ENCODE data around the gene CARD18. TPM values are rescaled to one million over a fixed set of nuclear protein-coding genes. Genes with fewer than 3 reads are reported as not detected.

Gene CARD18
- total and polyA plus RNA-seq, 8 donors: not detected

- intact Hi-C loops (cut with DNase I): no loop called here
- ATAC-seq: no peak
- Histone ChIP-seq H3K27me3 (no peaks in the 10 kb centered on the region), H3K27ac (no peak overlapping the region), H3K4me1 (peaks cover 0 to 33% of the 10 kb centered on the region in 2 donors), H3K36me3 (no peaks in the 10 kb centered on the region), H3K4me3 (no peak overlapping the region), H3K9me3 (no peaks in the 10 kb centered on the region)
- no peak for DNase-seq
- no peak for TF ChIP-seq CTCF (IDR thresholded peaks at IDR 0.05)
Observed at GRCh38 chr11:105179542-105180278, 40.1 kb upstream of the CARD18 start.

- Histone ChIP-seq H3K27ac (no peak overlapping the region), H3K4me3 (no peak overlapping the region), H3K4me1 (peaks cover 0 to 23% of the 10 kb centered on the region in 2 donors), H3K36me3 (no peaks in the 10 kb centered on the region), H3K27me3 (no peaks in the 10 kb centered on the region), H3K9me3 (no peaks in the 10 kb centered on the region)
- ATAC-seq: no peak
- intact Hi-C loops (cut with DNase I): no loop called here
- no peak for TF ChIP-seq CTCF (IDR thresholded peaks at IDR 0.05)
- no peak for DNase-seq
Observed at GRCh38 chr11:105177658-105178057, 38.1 kb upstream of the CARD18 start.

- DNase-seq: no peak
- Histone ChIP-seq H3K4me3 (no peak overlapping the region), H3K36me3 (no peaks in the 10 kb centered on the region), H3K27ac (no peak overlapping the region), H3K27me3 (no peaks in the 10 kb centered on the region), H3K4me1 (no peaks in the 10 kb centered on the region), H3K9me3 (peaks cover 0 to 3% of the 10 kb centered on the region in 2 donors)
- ATAC-seq: no peak
- intact Hi-C loops (cut with DNase I): no loop called here
- TF ChIP-seq CTCF (IDR thresholded peaks at IDR 0.05): no peak
Observed at GRCh38 chr11:105168457-105168856, 28.9 kb upstream of the CARD18 start.

GRCh38 chr11:105167244-105167643 is 27.7 kb upstream of the CARD18 start:
- H3K27ac ChIP-seq: no peak overlapping the region
- H3K36me3 ChIP-seq: no peaks in the 10 kb centered on the region
- no peaks in the 10 kb centered on the region for H3K4me1 ChIP-seq
- intact Hi-C loops (cut with DNase I): no loop called here
- H3K4me3 ChIP-seq: no peak overlapping the region
- no peak for ATAC-seq
- no peak for TF ChIP-seq CTCF (IDR thresholded peaks at IDR 0.05)
- DNase-seq: no peak
- peaks cover 0 to 3% of the 10 kb centered on the region in 2 donors for H3K9me3 ChIP-seq
- H3K27me3 ChIP-seq: no peaks in the 10 kb centered on the region

- H3K4me1 ChIP-seq: no peaks in the 10 kb centered on the region
- H3K4me3 ChIP-seq: no peak overlapping the region
- H3K27ac ChIP-seq: no peak overlapping the region
- no peaks in the 10 kb centered on the region for H3K27me3 ChIP-seq
- H3K9me3 ChIP-seq: no peaks in the 10 kb centered on the region
- H3K36me3 ChIP-seq: no peaks in the 10 kb centered on the region
- ATAC-seq: no peak
- no peak for DNase-seq
- intact Hi-C loops (cut with DNase I): no loop called here
- TF ChIP-seq CTCF (IDR thresholded peaks at IDR 0.05): no peak
Observed at GRCh38 chr11:105164208-105164607, 24.6 kb upstream of the CARD18 start.

Data from left lung (tissue), 10 donors.